Measurements from ENCODE around the gene PNMA5.

PNMA5 gene

GRCh38 chrX:152958524-152959465 lies 35.1 kb downstream of the PNMA5 start:
- peak; percentile 92 for DNase-seq

DNA sequence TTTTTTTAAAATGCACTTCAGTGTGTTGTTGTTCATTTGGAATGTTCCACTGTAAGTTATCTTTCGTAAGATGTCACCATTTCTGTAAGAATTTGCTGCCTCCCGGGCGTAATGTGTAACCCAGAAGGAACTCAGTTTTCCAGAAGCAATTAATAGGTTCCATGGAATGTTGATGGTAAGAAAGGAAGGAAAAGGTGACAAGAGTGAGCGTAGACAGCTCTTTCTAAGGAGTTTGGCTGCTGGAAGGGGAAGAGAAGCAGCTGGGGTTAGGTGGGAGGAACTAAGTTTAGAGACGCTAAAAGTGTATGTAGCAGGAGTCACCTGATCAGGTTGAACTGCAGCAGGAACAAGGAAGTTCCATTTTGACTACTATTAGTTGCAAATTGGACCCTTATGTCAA lies 35.9 kb downstream of the PNMA5 start:
- DNase-seq = no peak

DNA sequence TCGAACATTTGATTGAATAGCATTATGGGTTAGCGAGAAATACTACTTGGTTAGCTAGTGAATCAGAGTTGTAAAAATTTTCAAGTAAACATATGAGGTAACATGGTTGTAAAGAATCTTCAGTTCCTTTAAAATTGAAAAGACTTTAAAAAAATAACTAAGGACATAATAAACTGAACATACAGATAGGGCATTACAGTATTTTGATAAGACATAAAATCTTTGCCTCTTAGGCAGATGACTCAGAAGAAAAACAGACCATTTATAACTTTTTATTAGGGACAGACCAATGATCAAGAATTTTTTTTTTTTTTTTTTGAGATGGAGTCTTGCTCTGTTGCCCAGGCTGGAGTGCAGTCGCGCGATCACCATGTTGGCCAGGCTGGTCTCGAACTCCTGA lies 43.1 kb downstream of the PNMA5 start:
- no peak for DNase-seq

DNA sequence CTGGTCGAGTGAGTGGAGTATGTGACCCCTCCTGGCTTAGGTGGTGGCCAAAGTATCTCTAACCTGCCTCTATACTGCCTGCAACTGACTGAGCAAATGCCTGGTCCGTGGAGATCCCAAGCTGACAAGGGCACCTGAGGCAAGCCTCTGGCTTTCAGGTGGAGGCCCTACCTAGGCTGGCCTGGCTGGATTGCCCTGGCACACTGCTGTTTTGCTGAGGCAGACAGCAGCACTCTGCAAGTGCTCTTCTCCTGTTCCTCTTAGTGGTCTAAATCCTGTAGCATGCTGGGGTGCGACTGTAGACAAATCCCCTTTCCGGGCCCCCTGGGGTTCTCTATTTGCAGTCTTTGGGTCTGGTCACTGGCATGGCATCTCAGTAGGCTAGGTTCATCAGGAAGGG lies 44.8 kb downstream of the PNMA5 start:
- DNase-seq = no peak

GRCh38 chrX:152946681-152947080 lies 47.2 kb downstream of the PNMA5 start:
- DNase-seq = no peak

- DNase-seq = no peak
Measured at GRCh38 chrX:152945021-152945979, 48.6 kb downstream of the PNMA5 start.

DNA sequence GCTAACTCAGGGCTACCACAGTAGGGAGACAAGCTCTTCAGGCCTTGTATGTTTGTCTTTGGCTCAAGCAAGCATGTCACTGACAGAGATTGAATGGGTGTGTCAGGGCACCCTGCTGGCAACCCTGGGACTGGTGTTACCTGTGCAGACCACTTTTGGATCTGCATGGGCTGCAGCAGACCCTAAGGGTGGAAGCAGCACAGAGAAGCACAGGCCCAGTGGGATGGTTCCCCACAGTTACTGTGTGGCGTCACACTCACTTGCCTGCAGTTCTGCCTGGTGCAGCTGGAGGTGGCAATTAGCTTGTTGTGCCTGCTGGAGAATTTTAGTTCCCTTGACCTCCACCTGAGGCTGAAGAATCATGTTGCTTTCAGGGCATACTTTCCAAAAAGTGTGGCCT lies 50.1 kb downstream of the PNMA5 start:
- no peak for DNase-seq

DNA sequence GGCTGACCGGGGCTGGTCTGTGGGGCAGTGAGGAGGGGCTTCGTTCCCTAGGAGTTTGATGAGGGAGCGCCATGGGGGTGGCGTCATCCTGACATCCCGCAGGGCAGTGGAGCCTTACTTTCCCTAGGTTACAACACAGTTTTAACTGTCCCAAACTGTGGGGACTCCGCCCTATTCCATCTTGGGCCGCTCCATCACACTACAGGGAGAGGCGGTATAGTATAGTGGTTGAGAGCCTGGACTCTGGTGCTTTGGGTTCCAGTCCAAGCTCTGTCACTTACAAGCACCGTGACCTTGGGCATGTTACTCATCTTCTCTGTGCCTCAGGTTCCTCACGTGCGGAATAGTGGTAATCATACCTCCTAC lies 51.9 kb downstream of the PNMA5 start:
- no peak for DNase-seq

GRCh38 chrX:152941328-152942076 lies 52.4 kb downstream of the PNMA5 start:
- peak; percentile 96 for DNase-seq

Data from DMS153 (cell line).